Measurements from ENCODE around the gene RTN4RL1. TPM values are rescaled to one million over a fixed set of nuclear protein-coding genes. Genes with fewer than 3 reads are reported as not detected.

The RTN4RL1 gene
- total RNA-seq, 4 donors from 2014 or later, result 4.2 to 11.9 (median 9.8) TPM

DNA sequence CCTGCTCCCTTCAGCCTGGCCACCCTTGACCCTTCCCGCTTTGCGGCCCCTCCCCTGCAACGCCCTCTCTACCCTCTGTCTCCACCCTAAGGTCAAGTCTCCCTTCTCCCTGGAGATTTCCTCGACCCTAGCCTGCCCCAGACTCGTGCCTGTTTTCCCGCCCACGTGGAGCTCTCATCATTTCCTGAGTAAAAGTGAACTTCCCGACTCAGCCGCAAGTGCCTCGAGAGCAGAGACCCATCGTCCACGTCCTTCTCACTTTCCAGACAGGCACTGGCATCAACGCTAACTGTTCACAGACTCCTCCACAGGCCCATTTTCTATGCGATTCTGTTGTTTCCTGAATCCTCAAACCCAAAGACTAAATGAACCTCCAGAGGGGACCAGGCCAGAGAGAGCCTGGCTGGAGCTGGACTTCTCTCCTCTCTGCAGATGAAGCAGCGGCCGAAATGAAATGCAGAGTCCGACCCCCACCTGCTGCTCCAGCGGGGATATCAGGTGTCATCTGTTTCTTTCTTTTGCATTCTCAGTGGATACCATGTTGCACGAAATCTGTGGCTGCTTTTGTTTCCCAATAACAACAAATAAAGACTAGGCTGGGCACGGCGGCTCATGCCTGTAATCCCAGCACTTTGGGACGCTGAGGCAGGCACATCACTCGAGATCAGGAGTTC, 52.5 kb downstream of the RTN4RL1 start:
- TF ChIP-seq, protein P1, sequence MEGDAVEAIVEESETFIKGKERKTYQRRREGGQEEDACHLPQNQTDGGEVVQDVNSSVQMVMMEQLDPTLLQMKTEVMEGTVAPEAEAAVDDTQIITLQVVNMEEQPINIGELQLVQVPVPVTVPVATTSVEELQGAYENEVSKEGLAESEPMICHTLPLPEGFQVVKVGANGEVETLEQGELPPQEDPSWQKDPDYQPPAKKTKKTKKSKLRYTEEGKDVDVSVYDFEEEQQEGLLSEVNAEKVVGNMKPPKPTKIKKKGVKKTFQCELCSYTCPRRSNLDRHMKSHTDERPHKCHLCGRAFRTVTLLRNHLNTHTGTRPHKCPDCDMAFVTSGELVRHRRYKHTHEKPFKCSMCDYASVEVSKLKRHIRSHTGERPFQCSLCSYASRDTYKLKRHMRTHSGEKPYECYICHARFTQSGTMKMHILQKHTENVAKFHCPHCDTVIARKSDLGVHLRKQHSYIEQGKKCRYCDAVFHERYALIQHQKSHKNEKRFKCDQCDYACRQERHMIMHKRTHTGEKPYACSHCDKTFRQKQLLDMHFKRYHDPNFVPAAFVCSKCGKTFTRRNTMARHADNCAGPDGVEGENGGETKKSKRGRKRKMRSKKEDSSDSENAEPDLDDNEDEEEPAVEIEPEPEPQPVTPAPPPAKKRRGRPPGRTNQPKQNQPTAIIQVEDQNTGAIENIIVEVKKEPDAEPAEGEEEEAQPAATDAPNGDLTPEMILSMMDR (IDR thresholded peaks at IDR 0.05; ENCODE audit: low read depth), result no peak

DNA sequence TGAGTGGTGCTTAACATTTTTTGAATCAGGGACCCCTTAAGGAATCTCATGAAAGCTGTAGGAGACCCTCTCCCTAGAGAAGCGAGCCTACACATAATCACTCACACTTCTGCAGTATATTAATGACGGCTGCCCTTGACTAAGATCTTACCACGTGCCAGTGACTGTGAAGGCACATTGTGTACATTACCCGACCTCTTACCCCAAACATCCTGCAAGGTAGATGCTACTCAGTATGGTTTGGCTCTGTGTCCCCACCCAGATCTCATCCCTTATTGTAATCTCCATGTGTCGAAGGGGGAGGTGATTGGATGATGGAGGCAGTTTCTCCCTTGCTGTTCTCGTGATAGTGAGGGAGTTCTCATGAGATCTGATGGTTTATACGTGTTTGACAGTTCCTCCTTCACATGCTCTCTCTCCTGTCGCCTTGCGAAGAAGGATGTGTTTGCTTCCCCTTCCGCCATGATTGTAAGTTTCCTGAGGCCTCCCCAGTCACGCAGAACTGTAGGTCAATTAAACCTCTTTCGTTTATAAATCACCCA, 54.2 kb downstream of the RTN4RL1 start:
- TF ChIP-seq, protein P1 (IDR thresholded peaks at IDR 0.05; ENCODE audit: low read depth), result no peak

DNA sequence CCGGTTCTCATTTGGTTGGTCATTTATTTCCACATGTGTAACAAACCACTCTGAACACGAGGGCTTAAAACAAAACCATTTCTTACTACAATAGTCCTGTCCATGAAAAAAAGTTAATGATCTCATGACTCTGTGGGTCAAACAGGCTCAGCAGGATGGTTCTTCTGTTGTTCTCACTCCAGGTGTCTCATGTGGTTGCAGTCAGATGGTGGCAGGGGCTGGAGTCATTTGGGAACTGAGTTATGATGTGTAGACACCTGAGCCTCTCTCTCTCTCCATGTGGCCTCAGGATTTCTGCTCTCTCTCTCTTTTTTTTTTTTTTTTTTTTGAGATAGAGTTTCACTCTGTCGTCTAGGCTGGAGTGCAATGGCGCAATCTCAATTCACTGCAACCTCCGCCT, 55.4 kb downstream of the RTN4RL1 start:
- TF ChIP-seq, protein P1 (IDR thresholded peaks at IDR 0.05; ENCODE audit: low read depth), result no peak

- TF ChIP-seq, protein P1 (IDR thresholded peaks at IDR 0.05; ENCODE audit: low read depth), result no peak
Measured at GRCh38 chr17:1967213-1967612, 57.9 kb downstream of the RTN4RL1 start.

DNA sequence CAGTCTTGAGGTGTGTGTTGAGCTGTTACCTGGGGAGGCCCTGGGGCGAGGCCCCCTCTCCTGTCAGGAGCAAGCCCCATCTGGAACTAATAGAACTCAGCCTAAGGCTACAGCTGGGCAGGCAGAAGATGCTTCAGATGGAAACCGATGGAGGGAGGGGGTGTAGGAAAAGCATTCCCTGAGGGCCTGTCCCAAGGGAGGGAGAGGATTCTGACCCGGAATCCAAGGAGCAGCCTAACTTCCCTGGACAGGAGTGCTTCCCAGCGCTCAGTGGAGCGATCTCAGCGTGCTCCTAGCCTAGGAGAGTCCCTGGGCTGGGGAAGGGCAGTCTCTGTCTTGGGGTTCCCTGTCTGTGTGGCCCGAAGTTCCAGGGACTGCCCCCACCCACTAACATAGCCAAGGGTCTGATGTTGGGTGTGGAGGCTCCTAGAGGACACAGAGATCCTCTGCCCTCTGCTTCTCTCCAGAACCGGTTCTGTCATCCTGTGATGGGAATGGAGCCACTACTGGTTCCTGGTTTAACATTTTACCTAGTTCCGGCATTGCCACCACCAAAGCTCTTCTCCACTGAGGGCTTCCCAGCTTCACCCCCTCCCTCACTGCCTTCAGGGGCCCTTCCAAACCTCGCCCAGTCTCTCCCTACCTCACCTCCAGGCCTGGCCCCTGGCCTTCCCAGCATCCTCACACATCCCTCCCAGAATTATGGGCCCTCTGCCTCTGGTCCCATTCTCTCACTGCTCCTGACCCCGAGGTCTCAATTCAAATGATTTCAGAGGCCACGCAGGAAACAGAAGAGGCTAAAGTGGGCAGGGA, 58.7 kb downstream of the RTN4RL1 start:
- TF ChIP-seq, protein P1 (IDR thresholded peaks at IDR 0.05; ENCODE audit: low read depth), result no peak

DNA sequence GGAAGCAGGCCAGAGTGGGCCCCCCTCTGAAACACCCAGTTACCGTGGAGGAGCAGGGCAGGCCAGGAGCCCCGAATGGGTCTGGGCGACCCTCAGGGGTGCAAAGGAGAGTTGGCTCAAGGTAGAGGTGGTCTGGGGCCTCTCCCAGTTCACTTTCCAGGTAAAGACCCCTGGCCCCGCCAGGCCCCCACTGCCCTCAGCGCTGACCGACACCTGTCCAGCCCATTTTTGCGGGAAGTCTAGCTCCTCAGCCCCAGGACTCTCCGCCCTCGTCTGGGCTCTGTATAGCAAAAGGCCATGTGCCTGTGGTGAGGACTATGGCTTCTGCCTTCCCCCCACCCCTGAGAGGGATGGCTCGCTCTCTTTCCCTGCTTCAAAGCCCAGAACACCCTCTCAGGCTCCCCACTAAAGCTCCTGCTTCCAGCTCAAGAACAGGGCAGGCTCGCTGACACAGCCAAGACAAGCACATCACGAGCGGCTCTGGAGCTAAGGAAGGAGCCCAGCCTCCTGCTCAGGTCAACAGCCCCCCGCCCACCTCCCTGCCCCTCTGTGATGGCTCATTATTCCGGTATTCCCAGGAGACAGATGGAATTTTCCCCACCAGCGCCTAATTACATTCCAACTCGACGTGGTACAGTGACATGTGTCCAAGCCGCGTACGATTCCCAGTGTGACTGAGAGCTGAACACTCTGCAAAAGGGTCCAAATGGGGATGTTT, 59.4 kb downstream of the RTN4RL1 start:
- TF ChIP-seq, protein P1 (IDR thresholded peaks at IDR 0.05; ENCODE audit: low read depth), result no peak

- TF ChIP-seq, protein P1 (IDR thresholded peaks at IDR 0.05; ENCODE audit: low read depth), result no peak
Measured at GRCh38 chr17:1963250-1963649, 61.9 kb downstream of the RTN4RL1 start.
